ENCODE measurements around the gene TSN.
"Not testable (repeated sequence)": the region's sequence is repeated elsewhere in the genome, so short reads cannot be mapped to it uniquely, and the experiment has no call there.

The TSN gene

DNA sequence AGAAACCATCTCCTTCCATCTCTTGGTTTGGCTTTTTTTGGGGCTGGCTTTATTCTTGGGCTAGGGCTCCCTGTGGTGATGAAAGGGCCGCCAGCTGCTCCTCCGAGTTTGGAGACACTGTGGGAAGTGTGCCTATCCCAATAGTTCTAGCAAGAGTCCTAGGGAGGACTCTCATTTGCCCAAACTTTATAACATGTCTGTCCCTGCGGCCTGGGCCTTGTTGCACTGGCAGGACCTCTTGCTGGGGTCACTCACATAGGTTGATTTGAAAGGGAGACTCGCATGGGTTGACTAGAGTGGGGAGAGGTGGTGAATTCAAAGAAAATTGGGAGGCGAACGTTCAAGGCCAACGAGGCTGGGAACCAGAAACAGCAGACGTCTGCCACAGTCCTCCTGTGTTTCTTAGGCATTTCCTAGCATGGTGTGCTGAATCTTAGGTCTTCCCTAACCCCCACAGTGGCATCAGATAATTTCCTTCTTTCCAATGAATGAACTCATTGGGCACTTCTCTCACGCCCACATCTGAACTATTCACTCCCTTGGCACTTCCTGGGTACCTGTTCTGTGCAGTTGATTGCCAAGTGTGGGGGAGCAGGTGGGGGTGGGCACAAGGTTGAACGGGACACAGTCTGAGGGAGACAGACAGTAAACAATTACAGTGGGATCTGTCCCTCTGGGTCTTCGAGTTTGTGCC is 45.5 kb upstream of the TSN start:
- no peak for DNase-seq (ENCODE audit: low spot score)
- Histone ChIP-seq H3K4me3 (ENCODE audit: severe bottlenecking) (no peak overlapping the region), H3K27ac (ENCODE audit: poor library complexity, severe bottlenecking) (peak overlapping the region; percentile 39), H3K4me1 (ENCODE audit: insufficient read depth, poor library complexity, severe bottlenecking) (peaks cover 15% of the 10 kb centered on the region), H3K36me3 (ENCODE audit: low read depth) (no peaks in the 10 kb centered on the region), H3K27me3 (ENCODE audit: insufficient read depth, poor library complexity, severe bottlenecking) (no peaks in the 10 kb centered on the region), H3K9me3 (ENCODE audit: severe bottlenecking) (no peaks in the 10 kb centered on the region)
- peak; percentile 66 for ATAC-seq (ENCODE audit: low read depth)
- TF ChIP-seq CTCF (IDR thresholded peaks at IDR 0.05; ENCODE audit: poor library complexity, severe bottlenecking) = no peak

DNA sequence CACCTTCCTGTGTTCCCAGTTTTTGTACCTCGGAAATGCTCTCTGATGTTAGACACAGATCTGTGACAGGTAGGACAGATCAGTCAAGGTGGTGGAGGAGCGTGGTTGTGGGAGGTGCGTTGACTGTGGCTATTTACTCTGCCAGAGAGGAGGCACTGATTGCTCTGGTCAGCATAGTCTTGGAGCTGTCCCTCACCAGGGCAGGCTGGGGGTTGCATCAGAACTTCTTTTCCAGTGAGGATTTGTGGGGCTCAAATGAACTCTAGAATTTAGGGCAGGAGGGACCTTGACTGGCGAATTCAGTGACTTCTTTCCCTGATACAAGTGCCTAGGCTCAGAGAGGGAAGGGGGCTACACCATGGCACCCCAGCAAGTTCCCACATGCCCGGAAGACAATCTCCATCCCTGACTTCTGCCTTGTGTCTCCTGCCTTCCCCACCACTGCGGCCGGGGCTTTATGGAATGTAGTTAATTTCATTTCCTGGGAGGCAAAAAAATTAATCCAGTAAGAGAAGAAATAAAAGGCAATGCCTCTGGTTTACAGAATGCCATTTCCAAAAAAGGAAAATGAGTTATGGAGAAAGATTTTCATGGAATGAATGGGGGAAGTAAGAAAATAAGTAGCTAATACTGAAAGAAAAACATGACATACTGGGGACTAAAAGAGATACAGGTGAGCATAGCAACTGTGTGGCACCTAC is 44.8 kb upstream of the TSN start:
- Histone ChIP-seq H3K27me3 (ENCODE audit: insufficient read depth, poor library complexity, severe bottlenecking) (no peaks in the 10 kb centered on the region), H3K4me1 (ENCODE audit: insufficient read depth, poor library complexity, severe bottlenecking) (peaks cover 15% of the 10 kb centered on the region), H3K36me3 (ENCODE audit: low read depth) (no peaks in the 10 kb centered on the region), H3K27ac (ENCODE audit: poor library complexity, severe bottlenecking) (peak overlapping the region; percentile 39), H3K4me3 (ENCODE audit: severe bottlenecking) (no peak overlapping the region), H3K9me3 (ENCODE audit: severe bottlenecking) (no peaks in the 10 kb centered on the region)
- DNase-seq (ENCODE audit: low spot score) (no peak), ATAC-seq (ENCODE audit: low read depth) (peak; percentile 62)
- TF ChIP-seq CTCF (IDR thresholded peaks at IDR 0.05; ENCODE audit: poor library complexity, severe bottlenecking) = no peak

DNA sequence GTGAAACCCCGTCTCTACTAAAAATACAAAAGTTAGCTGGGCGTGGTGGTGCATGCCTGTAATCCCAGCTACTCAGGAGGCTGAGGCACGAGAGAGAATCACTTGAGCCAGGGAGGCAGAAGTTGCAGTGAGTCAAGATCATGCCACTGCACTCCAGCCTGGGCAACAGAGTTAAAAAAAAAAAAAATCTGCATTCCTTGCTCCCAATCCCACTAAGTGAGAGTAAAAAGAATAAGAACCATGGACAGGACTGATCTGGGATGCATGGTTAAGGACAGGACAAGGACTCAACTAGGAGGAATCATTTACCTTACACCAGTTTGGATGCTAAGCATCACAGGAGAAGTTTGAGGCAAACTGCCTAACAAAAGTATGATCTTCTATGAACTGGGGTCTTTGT is 44.0 kb upstream of the TSN start:
- Histone ChIP-seq H3K27ac (ENCODE audit: poor library complexity, severe bottlenecking) (peak overlapping the region; percentile 39), H3K4me1 (ENCODE audit: insufficient read depth, poor library complexity, severe bottlenecking) (peaks cover 15% of the 10 kb centered on the region)
- H3K9me3 ChIP-seq (ENCODE audit: severe bottlenecking); DNase-seq (ENCODE audit: low spot score); H3K4me3 ChIP-seq (ENCODE audit: severe bottlenecking); H3K27me3 ChIP-seq (ENCODE audit: insufficient read depth, poor library complexity, severe bottlenecking); H3K36me3 ChIP-seq (ENCODE audit: low read depth); ATAC-seq (ENCODE audit: low read depth): not testable (repeated sequence)

DNA sequence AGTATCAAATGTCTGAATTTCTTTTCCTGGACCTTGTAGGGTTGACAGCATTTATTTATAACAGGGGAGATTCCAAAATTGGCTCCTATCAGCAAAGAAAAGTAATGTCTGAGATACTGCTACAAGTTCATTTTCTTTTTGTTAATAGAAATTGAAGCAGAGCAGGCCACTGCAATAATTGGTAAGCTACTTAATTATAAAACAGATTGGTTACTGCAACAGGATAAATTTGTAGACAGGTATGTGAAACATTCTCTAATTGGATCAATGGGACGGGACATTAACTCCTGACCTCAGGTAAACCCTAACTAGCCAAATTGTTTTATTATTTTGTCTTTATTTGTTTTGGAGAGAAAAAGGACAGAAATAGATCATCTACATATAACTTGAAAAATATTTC is 39.3 kb upstream of the TSN start:
- H3K27me3 ChIP-seq (ENCODE audit: insufficient read depth, poor library complexity, severe bottlenecking) = no peaks in the 10 kb centered on the region
- no peak overlapping the region for H3K27ac ChIP-seq (ENCODE audit: poor library complexity, severe bottlenecking)
- ATAC-seq (ENCODE audit: low read depth) (no peak), DNase-seq (ENCODE audit: low spot score) (no peak)
- H3K4me3 ChIP-seq (ENCODE audit: severe bottlenecking) = no peak overlapping the region
- H3K4me1 ChIP-seq (ENCODE audit: insufficient read depth, poor library complexity, severe bottlenecking) = no peaks in the 10 kb centered on the region
- H3K36me3 ChIP-seq (ENCODE audit: low read depth) = no peaks in the 10 kb centered on the region
- no peaks in the 10 kb centered on the region for H3K9me3 ChIP-seq (ENCODE audit: severe bottlenecking)
- no peak for TF ChIP-seq CTCF (IDR thresholded peaks at IDR 0.05; ENCODE audit: poor library complexity, severe bottlenecking)

GRCh38 chr2:121717529-121717928 is 37.9 kb upstream of the TSN start:
- no peak overlapping the region for H3K4me3 ChIP-seq (ENCODE audit: severe bottlenecking)
- no peak for TF ChIP-seq CTCF (IDR thresholded peaks at IDR 0.05; ENCODE audit: poor library complexity, severe bottlenecking)
- no peak overlapping the region for H3K27ac ChIP-seq (ENCODE audit: poor library complexity, severe bottlenecking)
- no peaks in the 10 kb centered on the region for H3K36me3 ChIP-seq (ENCODE audit: low read depth)
- H3K4me1 ChIP-seq (ENCODE audit: insufficient read depth, poor library complexity, severe bottlenecking) = peaks cover 7% of the 10 kb centered on the region
- no peaks in the 10 kb centered on the region for H3K9me3 ChIP-seq (ENCODE audit: severe bottlenecking)
- no peak for DNase-seq (ENCODE audit: low spot score)
- ATAC-seq (ENCODE audit: low read depth) = no peak
- H3K27me3 ChIP-seq (ENCODE audit: insufficient read depth, poor library complexity, severe bottlenecking) = no peaks in the 10 kb centered on the region
